ENCODE results near the gene THBS2.

DNA sequence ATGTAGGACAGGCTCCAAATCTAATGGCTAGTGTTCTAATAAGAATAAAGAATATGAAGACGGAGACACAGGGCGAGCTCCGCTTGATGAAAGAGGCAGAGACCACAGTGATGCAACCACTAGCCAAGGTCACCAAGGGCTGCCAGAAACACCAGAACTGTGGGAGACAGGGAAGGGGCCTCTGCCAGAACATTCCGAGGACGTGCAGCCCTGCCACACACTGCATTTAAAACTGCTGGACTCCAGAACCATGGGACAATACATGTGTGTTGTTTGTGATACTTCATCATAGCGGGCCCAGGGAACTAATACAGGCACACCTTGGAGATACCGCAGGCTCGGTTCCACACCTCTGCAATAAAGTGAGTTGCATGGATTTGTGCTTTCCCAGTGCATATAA is 2.9 kb upstream of the THBS2 start:
- TF ChIP-seq, protein P1, sequence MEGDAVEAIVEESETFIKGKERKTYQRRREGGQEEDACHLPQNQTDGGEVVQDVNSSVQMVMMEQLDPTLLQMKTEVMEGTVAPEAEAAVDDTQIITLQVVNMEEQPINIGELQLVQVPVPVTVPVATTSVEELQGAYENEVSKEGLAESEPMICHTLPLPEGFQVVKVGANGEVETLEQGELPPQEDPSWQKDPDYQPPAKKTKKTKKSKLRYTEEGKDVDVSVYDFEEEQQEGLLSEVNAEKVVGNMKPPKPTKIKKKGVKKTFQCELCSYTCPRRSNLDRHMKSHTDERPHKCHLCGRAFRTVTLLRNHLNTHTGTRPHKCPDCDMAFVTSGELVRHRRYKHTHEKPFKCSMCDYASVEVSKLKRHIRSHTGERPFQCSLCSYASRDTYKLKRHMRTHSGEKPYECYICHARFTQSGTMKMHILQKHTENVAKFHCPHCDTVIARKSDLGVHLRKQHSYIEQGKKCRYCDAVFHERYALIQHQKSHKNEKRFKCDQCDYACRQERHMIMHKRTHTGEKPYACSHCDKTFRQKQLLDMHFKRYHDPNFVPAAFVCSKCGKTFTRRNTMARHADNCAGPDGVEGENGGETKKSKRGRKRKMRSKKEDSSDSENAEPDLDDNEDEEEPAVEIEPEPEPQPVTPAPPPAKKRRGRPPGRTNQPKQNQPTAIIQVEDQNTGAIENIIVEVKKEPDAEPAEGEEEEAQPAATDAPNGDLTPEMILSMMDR (conservative IDR thresholded peaks at IDR 0.05 in 1 of 2, IDR thresholded peaks at IDR 0.05 in 1 of 2; ENCODE audit: low read depth in 1 of 2, low read length in 2 of 2), result no peak
- no peak for TF ChIP-seq EZH2 (IDR thresholded peaks at IDR 0.05; ENCODE audit: low read length, missing control alignments)

Measured in fibroblast of lung (primary cell).